GM11168 (cell line): Measurements from ENCODE around the gene PLEKHA6.
"Not testable (repeated sequence)": the region's sequence is repeated elsewhere in the genome, so short reads cannot be mapped to it uniquely, and the experiment has no call there.

Source experiments
- in situ Hi-C: fragments of 300-500 bp; cut with MboI; formaldehyde crosslinking; loops from one replicate; pipeline ENCODE4 v1.12.0; 2022; ENCODE audit warnings: low sequenced_read_pairs; ENCODE audit not compliant: unreplicated experiment

The PLEKHA6 gene

GRCh38 chr1:204251286-204251685, 108.4 kb downstream of the PLEKHA6 start:
- in situ Hi-C loops, result no loop called here

- in situ Hi-C loops, result no loop called here
These were observed 109.2 kb downstream of the PLEKHA6 start for GRCh38 chr1:204250428-204251030.

GRCh38 chr1:204249736-204250427, 109.8 kb downstream of the PLEKHA6 start:
- in situ Hi-C loops, result no loop called here

- in situ Hi-C loops, result no loop called here
These were observed 110.8 kb downstream of the PLEKHA6 start for GRCh38 chr1:204248954-204249353.

- in situ Hi-C loops, result no loop called here
These were observed 112.9 kb downstream of the PLEKHA6 start for GRCh38 chr1:204246876-204247275.

GRCh38 chr1:204242920-204243319, 116.8 kb downstream of the PLEKHA6 start:
- in situ Hi-C loops, result no loop called here

- in situ Hi-C loops, result no loop called here
These were observed 117.8 kb downstream of the PLEKHA6 start for GRCh38 chr1:204241914-204242313.

- in situ Hi-C loops, result no loop called here
These were observed 118.7 kb downstream of the PLEKHA6 start for GRCh38 chr1:204241050-204241449.

GRCh38 chr1:204240233-204240632, 119.5 kb downstream of the PLEKHA6 start:
- in situ Hi-C loops, result no loop called here

- in situ Hi-C loops, result not testable (repeated sequence)
These were observed 120.3 kb downstream of the PLEKHA6 start for GRCh38 chr1:204239401-204239800.

- in situ Hi-C loops, result not testable (repeated sequence)
These were observed 121.2 kb downstream of the PLEKHA6 start for GRCh38 chr1:204238520-204238919.

GRCh38 chr1:204237515-204237914, 122.2 kb downstream of the PLEKHA6 start:
- in situ Hi-C loops, result not testable (repeated sequence)

GRCh38 chr1:204232526-204232925, 127.2 kb downstream of the PLEKHA6 start:
- in situ Hi-C loops, result no loop called here

- in situ Hi-C loops, result no loop called here
These were observed 129.5 kb downstream of the PLEKHA6 start for GRCh38 chr1:204230211-204230610.

GRCh38 chr1:204228896-204229295, 130.8 kb downstream of the PLEKHA6 start:
- in situ Hi-C loops, result no loop called here

- in situ Hi-C loops, result no loop called here
These were observed 131.5 kb downstream of the PLEKHA6 start for GRCh38 chr1:204227996-204228785.

- in situ Hi-C loops, result no loop called here
These were observed 132.4 kb downstream of the PLEKHA6 start for GRCh38 chr1:204227351-204227750.

GRCh38 chr1:204225841-204226735, 133.6 kb downstream of the PLEKHA6 start:
- in situ Hi-C loops, result no loop called here

GRCh38 chr1:204224655-204225054, 135.1 kb downstream of the PLEKHA6 start:
- in situ Hi-C loops, result no loop called here

GRCh38 chr1:204223129-204223860, 136.4 kb downstream of the PLEKHA6 start:
- in situ Hi-C loops, result no loop called here
